SH-SY5Y (cell line): ENCODE data around the gene BRDT.

Experiments used
- GATA2 ChIP-seq: IDR thresholded peaks from 2 replicates; pipeline ENCODE4 v1.6.1; 2011; ENCODE audit warnings: mild to moderate bottlenecking, low read depth, low read length
- GATA3 ChIP-seq: IDR thresholded peaks from 2 replicates; pipeline ENCODE4 v1.6.1; 2011; ENCODE audit warnings: low read depth, mild to moderate bottlenecking, low read length, moderate library complexity

- no peak for TF ChIP-seq GATA2
- TF ChIP-seq GATA3: no peak
Observed at GRCh38 chr1:92026806-92027205, 77.6 kb downstream of the BRDT start.
